Breast epithelium (tissue), 4 donors: ENCODE measurements around the gene FAM181A. TPM values are rescaled to one million over a fixed set of nuclear protein-coding genes. Genes with fewer than 3 reads are reported as not detected.

ENCODE experiments used
- DNase-seq, 2 donors: peaks; one replicate each; pipeline ENCODE4 v3.0.0-alpha.2; 2019; ENCODE audit warnings: low spot score in 2 of 2
- H3K27ac ChIP-seq, 2 donors: fragments of 200-600 bp; sonication (generic) in 1 of 2; one replicate each; pipeline ENCODE4 v1.5.1; 2016 to 2019; ENCODE audit warnings: mild to moderate bottlenecking in 1 of 2
- H3K27me3 ChIP-seq, 2 donors: fragments of 200-600 bp; sonication (generic) in 1 of 2; one replicate each; pipeline versions ENCODE4 v1.5.1 to v1.6.0; 2017 to 2019; ENCODE audit warnings: control low read depth in 1 of 2, mild to moderate bottlenecking in 1 of 2
- H3K36me3 ChIP-seq: fragments of 200-600 bp; one replicate; pipeline ENCODE4 v1.5.1; 2019
- H3K4me1 ChIP-seq, 2 donors: fragments of 200-600 bp; sonication (generic); one replicate each; pipeline ENCODE4 v1.5.1; 2016 to 2019; ENCODE audit warnings: control low read depth in 1 of 2
- H3K4me3 ChIP-seq, 3 donors: fragments of 200-600 bp; sonication (generic); 1 replicate in 2 of 3; 2 replicates in 1 of 3; pipeline ENCODE4 v1.5.1; 2016 to 2019; ENCODE audit warnings: mild to moderate bottlenecking in 3 of 3, moderate library complexity in 2 of 3
- H3K9me3 ChIP-seq, 2 donors: fragments of 200-600 bp; sonication (generic) in 1 of 2; one replicate each; pipeline ENCODE4 v1.5.1; 2016 to 2019; ENCODE audit warnings: control low read depth in 1 of 2
- POLR2A ChIP-seq: fragments of 450-650 bp; IDR thresholded peaks from one replicate; pipeline ENCODE4 v1.6.1; 2016; ENCODE audit warnings: antibody characterized with exemption, mild to moderate bottlenecking, moderate library complexity
- POLR2AphosphoS5 ChIP-seq, 3 donors: sonication (generic); formaldehyde crosslinking; IDR thresholded peaks; one replicate each; pipeline ENCODE4 v1.6.1; 2017; ENCODE audit warnings: antibody characterized with exemption in 3 of 3
- intact Hi-C: fragments of 100-400 bp; cut with DNase I; formaldehyde crosslinking; loops from one replicate; pipeline ENCODE4 v1.15.1; 2023; ENCODE audit warnings: low total_unique reads
- total RNA-seq, 3 donors: library from RNA; depleted of rRNA; stranded (reverse); fragments of >200 nt; gene quantifications; one replicate each; pipeline ENCODE4 v1.1.0, GENCODE V29; 2016
- TF ChIP-seq, protein P1 (sequence below), 3 donors: fragments of 450-650 bp; IDR thresholded peaks; one replicate each; pipeline ENCODE4 v1.5.1; 2016 to 2017; ENCODE audit warnings: antibody characterized with exemption in 3 of 3, mild to moderate bottlenecking in 3 of 3, moderate library complexity in 3 of 3

FAM181A gene
- total RNA-seq, 3 donors from 2014 or later: not detected

DNA sequence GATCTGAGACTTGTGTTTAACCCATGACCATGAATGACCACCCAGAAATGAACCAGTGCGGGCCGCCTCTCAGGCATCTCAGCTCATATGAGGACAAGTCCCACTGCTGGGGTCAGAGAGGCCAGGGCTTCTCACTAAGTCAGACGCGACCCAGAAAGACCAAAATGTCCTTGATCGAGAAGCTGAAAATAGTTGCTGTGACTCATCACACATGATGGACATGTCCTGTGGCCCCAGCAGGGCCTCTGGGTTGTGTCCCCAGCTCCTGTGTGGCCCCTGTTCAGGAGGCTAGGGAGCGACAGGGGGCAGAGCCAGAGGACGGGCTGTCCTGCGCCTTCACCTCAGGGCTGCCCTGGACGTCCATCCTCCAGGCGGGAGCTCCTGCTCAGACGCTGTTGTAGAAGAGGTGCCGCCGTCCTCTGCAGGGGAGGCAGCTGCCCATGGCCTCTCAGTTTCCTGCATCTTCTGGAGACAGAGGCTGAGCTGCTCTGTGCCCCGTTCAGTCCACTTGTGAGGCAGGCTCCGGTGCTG lies 29.0 kb upstream of the FAM181A start:
- no peaks in the 10 kb centered on the region for H3K9me3 ChIP-seq
- H3K4me3 ChIP-seq: no peak overlapping the region
- no peak for TF ChIP-seq POLR2AphosphoS5 (IDR thresholded peaks at IDR 0.05)
- DNase-seq: peak in 1 of 2 donors; percentile 22
- no peaks in the 10 kb centered on the region for H3K4me1 ChIP-seq
- no peaks in the 10 kb centered on the region for H3K27me3 ChIP-seq
- intact Hi-C loops: no loop called here
- no peak overlapping the region for H3K27ac ChIP-seq
- H3K36me3 ChIP-seq: no peaks in the 10 kb centered on the region

- H3K27ac ChIP-seq: no peak overlapping the region
- H3K27me3 ChIP-seq: no peaks in the 10 kb centered on the region
- H3K4me1 ChIP-seq: no peaks in the 10 kb centered on the region
- TF ChIP-seq, protein P1, sequence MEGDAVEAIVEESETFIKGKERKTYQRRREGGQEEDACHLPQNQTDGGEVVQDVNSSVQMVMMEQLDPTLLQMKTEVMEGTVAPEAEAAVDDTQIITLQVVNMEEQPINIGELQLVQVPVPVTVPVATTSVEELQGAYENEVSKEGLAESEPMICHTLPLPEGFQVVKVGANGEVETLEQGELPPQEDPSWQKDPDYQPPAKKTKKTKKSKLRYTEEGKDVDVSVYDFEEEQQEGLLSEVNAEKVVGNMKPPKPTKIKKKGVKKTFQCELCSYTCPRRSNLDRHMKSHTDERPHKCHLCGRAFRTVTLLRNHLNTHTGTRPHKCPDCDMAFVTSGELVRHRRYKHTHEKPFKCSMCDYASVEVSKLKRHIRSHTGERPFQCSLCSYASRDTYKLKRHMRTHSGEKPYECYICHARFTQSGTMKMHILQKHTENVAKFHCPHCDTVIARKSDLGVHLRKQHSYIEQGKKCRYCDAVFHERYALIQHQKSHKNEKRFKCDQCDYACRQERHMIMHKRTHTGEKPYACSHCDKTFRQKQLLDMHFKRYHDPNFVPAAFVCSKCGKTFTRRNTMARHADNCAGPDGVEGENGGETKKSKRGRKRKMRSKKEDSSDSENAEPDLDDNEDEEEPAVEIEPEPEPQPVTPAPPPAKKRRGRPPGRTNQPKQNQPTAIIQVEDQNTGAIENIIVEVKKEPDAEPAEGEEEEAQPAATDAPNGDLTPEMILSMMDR (IDR thresholded peaks at IDR 0.05): no peak
- no peak for TF ChIP-seq POLR2A
- no peak for TF ChIP-seq POLR2AphosphoS5 (IDR thresholded peaks at IDR 0.05)
- DNase-seq: peak in 1 of 2 donors; percentile 24
- no peaks in the 10 kb centered on the region for H3K9me3 ChIP-seq
- H3K36me3 ChIP-seq: no peaks in the 10 kb centered on the region
- intact Hi-C loops: no loop called here
- no peak overlapping the region for H3K4me3 ChIP-seq
Measured at GRCh38 chr14:93898731-93899130, 28.4 kb upstream of the FAM181A start.

DNA sequence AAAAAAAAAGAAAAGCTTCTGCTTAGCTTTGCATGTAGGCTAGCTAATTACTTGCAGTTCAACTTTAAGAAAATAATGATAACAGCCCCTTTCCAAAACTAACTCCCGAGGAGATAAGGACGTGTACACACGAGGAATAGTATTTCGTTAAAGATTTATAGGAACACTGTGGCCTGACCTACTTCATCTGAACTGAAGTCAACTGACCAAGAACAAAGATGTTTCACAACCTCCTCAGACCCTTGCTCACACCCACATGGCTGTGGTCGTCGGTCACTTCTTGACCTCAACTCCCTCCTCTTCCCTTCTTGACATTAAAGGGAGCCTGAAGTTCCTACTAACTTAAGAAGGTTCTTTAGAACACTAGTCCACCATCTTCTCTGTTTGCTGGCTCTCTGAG lies 25.3 kb upstream of the FAM181A start:
- Histone ChIP-seq H3K4me3 (no peak overlapping the region), H3K36me3 (no peaks in the 10 kb centered on the region), H3K9me3 (no peaks in the 10 kb centered on the region), H3K4me1 (no peaks in the 10 kb centered on the region), H3K27ac (no peak overlapping the region), H3K27me3 (no peaks in the 10 kb centered on the region)
- TF ChIP-seq POLR2A (no peak), POLR2AphosphoS5 (IDR thresholded peaks at IDR 0.05) (no peak)
- TF ChIP-seq, protein P1 (IDR thresholded peaks at IDR 0.05): no peak
- DNase-seq: no peak
- intact Hi-C loops: no loop called here

DNA sequence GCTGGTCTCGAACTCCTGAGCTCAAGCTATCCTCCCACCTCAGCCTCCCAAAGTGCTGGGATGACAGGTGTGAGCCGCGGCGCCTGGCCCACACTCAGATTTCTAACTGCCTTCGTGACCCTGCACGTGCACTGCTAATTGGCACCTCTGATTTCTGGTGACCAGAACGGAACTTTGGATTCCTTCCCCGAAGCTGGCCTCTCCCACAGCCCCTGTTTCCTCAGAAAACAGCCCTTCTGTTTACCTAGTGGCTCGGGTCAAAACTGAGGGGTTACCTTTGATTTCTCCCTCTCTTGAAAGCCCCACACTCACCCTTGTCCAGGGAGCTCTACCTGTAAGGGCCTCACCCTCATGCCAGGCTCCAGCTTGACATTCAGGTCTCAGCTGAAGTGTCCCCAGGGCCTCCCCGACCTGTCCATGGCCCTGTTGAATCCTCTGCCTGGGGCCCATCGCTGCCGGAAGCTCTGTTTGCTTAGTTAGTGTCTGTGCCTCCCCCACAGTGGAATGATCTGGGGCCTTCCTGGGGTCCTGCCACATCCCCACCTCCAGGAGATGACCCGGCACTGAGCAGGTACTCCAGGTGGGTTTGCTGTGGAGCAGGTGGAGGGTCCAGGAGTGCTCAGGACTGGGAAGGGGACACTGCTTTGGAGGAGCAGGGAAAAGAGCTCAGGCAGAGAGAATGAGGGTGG lies 24.4 kb upstream of the FAM181A start:
- no peak for TF ChIP-seq POLR2A
- TF ChIP-seq, protein P1 (IDR thresholded peaks at IDR 0.05): no peak
- TF ChIP-seq POLR2AphosphoS5 (IDR thresholded peaks at IDR 0.05): no peak
- Histone ChIP-seq H3K27ac (no peak overlapping the region), H3K4me3 (no peak overlapping the region), H3K27me3 (no peaks in the 10 kb centered on the region), H3K4me1 (no peaks in the 10 kb centered on the region), H3K36me3 (no peaks in the 10 kb centered on the region), H3K9me3 (no peaks in the 10 kb centered on the region)
- intact Hi-C loops: no loop called here
- peak in 1 of 2 donors; percentile 46 for DNase-seq

DNA sequence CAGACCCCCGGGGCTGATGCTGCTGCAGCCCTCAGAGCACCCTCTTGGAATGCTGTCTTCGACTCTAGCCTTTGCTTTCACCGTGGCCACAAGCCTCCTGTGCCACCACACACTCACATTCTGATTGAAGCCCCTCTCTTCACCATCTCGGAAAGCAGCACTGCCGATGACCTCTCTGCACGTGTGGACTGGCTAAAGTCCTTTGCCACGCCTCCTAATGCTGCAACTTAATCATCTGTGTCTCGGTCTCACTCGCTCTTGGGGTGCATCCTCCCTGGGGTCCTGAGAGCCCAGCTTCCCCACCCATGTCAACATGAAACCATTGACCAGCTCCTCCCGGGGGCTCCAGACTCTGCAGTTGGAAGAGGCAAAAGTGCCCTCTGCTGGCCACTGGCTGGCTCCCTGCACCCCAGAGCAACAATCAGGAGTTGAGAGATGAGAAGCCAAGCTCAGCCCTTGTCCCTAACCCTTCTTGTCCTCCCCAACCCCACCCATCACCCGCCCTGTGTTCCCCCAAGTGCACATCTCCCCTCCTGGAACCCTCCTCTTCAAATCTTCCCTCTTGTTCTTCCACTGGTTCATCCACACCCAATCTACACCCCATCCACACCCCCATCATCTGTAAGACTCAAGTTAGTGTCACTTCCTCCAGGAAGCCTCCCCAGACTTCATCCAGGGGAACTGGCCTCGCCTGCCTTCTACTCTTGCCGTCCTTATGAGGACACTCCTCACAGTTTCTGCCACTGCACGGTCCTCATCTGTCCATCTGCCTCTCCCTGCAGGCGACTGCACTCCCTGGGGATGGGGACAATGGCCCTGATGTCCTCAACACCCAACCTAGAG lies 23.6 kb upstream of the FAM181A start:
- Histone ChIP-seq H3K9me3 (no peaks in the 10 kb centered on the region), H3K27me3 (no peaks in the 10 kb centered on the region), H3K36me3 (no peaks in the 10 kb centered on the region), H3K4me1 (no peaks in the 10 kb centered on the region), H3K27ac (no peak overlapping the region), H3K4me3 (no peak overlapping the region)
- peak in 1 of 2 donors; percentile 10 for DNase-seq
- intact Hi-C loops: no loop called here
- TF ChIP-seq POLR2AphosphoS5 (IDR thresholded peaks at IDR 0.05): no peak
- TF ChIP-seq, protein P1 (IDR thresholded peaks at IDR 0.05): no peak
